GM23338 (cell line): Measurements from ENCODE around the gene SPATS1. TPM values are rescaled to one million over a fixed set of nuclear protein-coding genes. Genes with fewer than 3 reads are reported as not detected.

ENCODE experiments used
- ATAC-seq: fragments of 200-7000 bp; cut with Tn5 transposase; 3 replicates; pipeline ENCODE4 v1.9.1; 2020
- DNase-seq: peaks from one replicate; pipeline ENCODE4 v3.0.0-alpha.2; 2015; ENCODE audit warnings: low spot score
- H2AFZ ChIP-seq: fragments of 200-600 bp; sonication (generic); 2 replicates; pipeline ENCODE4 v1.8.0; 2016; ENCODE audit warnings: antibody characterized with exemption, mild to moderate bottlenecking, moderate library complexity
- H3F3A ChIP-seq: fragments of 200-600 bp; sonication (generic); replicated peaks from 2 replicates; pipeline ENCODE4 v1.8.0; 2017; ENCODE audit warnings: antibody characterized with exemption, mixed run types, low read depth
- H3K27ac ChIP-seq: fragments of 200-600 bp; sonication (generic); 2 replicates; pipeline ENCODE4 v1.6.1; 2016; ENCODE audit warnings: low read depth
- H3K27me3 ChIP-seq: fragments of 200-600 bp; sonication (generic); 2 replicates; pipeline ENCODE4 v1.8.0; 2016; ENCODE audit warnings: mild to moderate bottlenecking, mixed run types, moderate library complexity; ENCODE audit not compliant: insufficient read depth
- H3K36me3 ChIP-seq: fragments of 200-600 bp; sonication (generic); 2 replicates; pipeline ENCODE4 v1.8.0; 2016; ENCODE audit warnings: mild to moderate bottlenecking; ENCODE audit not compliant: insufficient read depth
- H3K4me1 ChIP-seq: fragments of 200-600 bp; sonication (generic); 2 replicates; pipeline ENCODE4 v1.8.0; 2016; ENCODE audit warnings: mild to moderate bottlenecking, moderate library complexity; ENCODE audit not compliant: insufficient read depth
- H3K4me2 ChIP-seq: fragments of 200-600 bp; sonication (generic); 2 replicates; pipeline ENCODE4 v1.7.1; 2017; ENCODE audit warnings: mixed run types
- H3K4me3 ChIP-seq: fragments of 200-600 bp; sonication (generic); 2 replicates; pipeline ENCODE4 v1.6.1; 2016; ENCODE audit warnings: mixed run types
- H3K79me2 ChIP-seq: fragments of 200-600 bp; sonication (generic); replicated peaks from 2 replicates; pipeline ENCODE4 v1.8.0; 2017; ENCODE audit warnings: mild to moderate bottlenecking; ENCODE audit not compliant: insufficient read depth
- H3K9me2 ChIP-seq: fragments of 200-600 bp; sonication (generic); 2 replicates; pipeline ENCODE4 v1.8.0; 2017; ENCODE audit not compliant: insufficient read depth
- H4K20me1 ChIP-seq: fragments of 200-600 bp; sonication (generic); replicated peaks from 2 replicates; pipeline ENCODE4 v1.8.0; 2017; ENCODE audit warnings: mild to moderate bottlenecking; ENCODE audit not compliant: insufficient read depth
- H3K27ac Mint-ChIP-seq: 2 replicates; pipeline ENCODE4 v1.8.0; 2020; ENCODE audit warnings: inconsistent platforms, mild to moderate bottlenecking, moderate library complexity, mixed read lengths
- H3K27me3 Mint-ChIP-seq: 3 replicates; pipeline ENCODE4 v1.8.0; 2022; ENCODE audit warnings: low read depth, mild to moderate bottlenecking, moderate library complexity, mixed read lengths, inconsistent platforms; ENCODE audit not compliant: insufficient read depth, poor library complexity
- H3K36me3 Mint-ChIP-seq: 3 replicates; pipeline ENCODE4 v1.8.0; 2021; ENCODE audit warnings: low read depth, mild to moderate bottlenecking, inconsistent platforms, moderate library complexity, mixed read lengths
- H3K4me1 Mint-ChIP-seq: 3 replicates; pipeline ENCODE4 v1.8.0; 2020; ENCODE audit warnings: mild to moderate bottlenecking, inconsistent platforms, mixed read lengths
- H3K4me3 Mint-ChIP-seq: 3 replicates; pipeline ENCODE4 v1.8.0; 2021; ENCODE audit warnings: moderate library complexity, mild to moderate bottlenecking, inconsistent platforms, mixed read lengths
- H3K9me3 Mint-ChIP-seq: 3 replicates; pipeline ENCODE4 v1.8.0; 2020; ENCODE audit warnings: moderate library complexity, mild to moderate bottlenecking, inconsistent platforms, mixed read lengths
- CREB1 ChIP-seq: fragments of 250-450 bp; sonication (Bioruptor Pico); IDR thresholded peaks from 2 replicates; pipeline ENCODE4 v1.5.0; 2020; ENCODE audit warnings: low read depth, mild to moderate bottlenecking, moderate library complexity
- POLR2AphosphoS5 ChIP-seq: IDR thresholded peaks from 2 replicates; pipeline ENCODE4 v1.6.1; 2016; ENCODE audit warnings: antibody characterized with exemption, low read depth
- polyA plus RNA-seq: library from polyadenylated mRNA; unstranded; fragments of >200 nt; fragmentation: Nextera tagmentation; extraction: Ambion mirVana; gene quantifications from 2 replicates; pipeline ENCODE4 v1.2.1, GENCODE V29; 2016
- total RNA-seq: library from RNA; depleted of rRNA; stranded (reverse); fragments of >200 nt; shearing (Covaris generic); gene quantifications from 2 replicates; pipeline ENCODE4 v1.2.3, GENCODE V29; 2014
- TF ChIP-seq, protein P1 (sequence below): fragments of 250-450 bp; sonication (Bioruptor Pico); IDR thresholded peaks from 2 replicates; pipeline ENCODE4 v1.5.0; 2020; ENCODE audit warnings: mild to moderate bottlenecking, moderate library complexity
- TF ChIP-seq, protein P2 (sequence below): IDR thresholded peaks from 2 replicates; pipeline ENCODE4 v1.6.1; 2016; ENCODE audit warnings: antibody characterized with exemption

The SPATS1 gene
- total and polyA plus RNA-seq, 2 experiments from 2014 or later = not detected

DNA sequence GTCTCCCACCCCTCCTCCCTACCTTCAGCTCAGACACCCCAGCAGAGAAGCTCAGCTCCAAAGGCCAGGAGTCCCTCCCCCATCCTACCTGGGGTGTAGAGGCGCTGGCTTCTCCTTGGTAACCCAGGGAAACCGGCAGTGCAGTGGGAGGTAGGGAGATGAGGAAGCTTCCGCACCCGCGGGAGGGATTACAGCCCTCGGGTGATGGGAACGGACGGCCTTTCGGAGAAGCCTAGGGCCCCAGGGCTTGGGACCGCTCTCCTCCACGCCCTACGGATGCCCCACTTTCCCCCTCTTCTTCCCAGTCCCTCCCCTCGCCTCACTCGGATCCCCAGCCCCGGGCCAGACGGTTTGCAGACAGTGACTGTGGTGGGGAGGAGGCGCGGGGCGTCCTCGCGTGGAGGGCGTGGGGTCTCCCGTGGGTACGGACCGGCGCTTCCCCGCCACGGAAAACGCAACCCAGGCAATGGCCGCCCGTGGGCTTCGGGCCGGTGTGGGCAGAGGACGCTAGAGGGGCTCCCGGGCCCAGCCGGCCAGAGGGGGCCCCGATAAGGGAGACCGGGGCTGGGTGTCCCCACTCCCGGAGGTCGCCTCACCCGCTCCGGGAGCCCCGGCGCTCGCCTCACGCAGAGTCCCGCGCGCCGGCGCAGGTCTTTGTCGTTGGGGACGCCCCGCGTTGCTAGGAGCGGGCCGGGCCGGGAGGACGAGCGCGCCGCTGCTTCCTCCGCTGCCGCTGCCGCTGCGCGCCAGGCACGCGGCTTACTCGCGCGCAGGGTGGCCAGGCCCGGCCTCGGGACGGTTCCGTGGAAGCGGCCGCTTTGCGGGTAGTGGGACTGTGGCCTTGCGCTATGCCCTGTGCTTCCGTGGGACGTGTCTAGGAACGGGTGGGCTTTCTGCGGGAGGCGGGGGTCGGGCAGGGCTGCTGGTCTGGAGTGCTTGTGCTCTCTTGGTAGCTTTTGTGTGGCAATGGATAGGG is 45.1 kb upstream of the SPATS1 start:
- ATAC-seq = peak; percentile 79

More for the DNA sequence above, 45.1 kb upstream of the SPATS1 start:
- peaks cover 31% of the 10 kb centered on the region for H3K27me3 ChIP-seq
- peak overlapping the region; percentile 90 for H3K4me3 ChIP-seq
- H3K4me3 Mint-ChIP-seq = peak overlapping the region; percentile 81
- H3K36me3 ChIP-seq = no peaks in the 10 kb centered on the region
- no peak overlapping the region for H3K27ac ChIP-seq
- 0 out of 2 replicates have a peak, but pooled peaks cover 3% of the 10 kb centered on the region for H4K20me1 ChIP-seq
- peaks cover 15% of the 10 kb centered on the region; the same call in 1 of the 2 replicates for H3F3A ChIP-seq
- peaks cover 31% of the 10 kb centered on the region for H3K36me3 Mint-ChIP-seq
- no peaks in the 10 kb centered on the region for H3K9me2 ChIP-seq
- H3K27me3 Mint-ChIP-seq = peaks cover 35% of the 10 kb centered on the region
- peak; percentile 82 for DNase-seq
- peaks cover 13% of the 10 kb centered on the region for H3K4me1 Mint-ChIP-seq
- H3K4me2 ChIP-seq = peak overlapping the region; percentile 91
- H3K79me2 ChIP-seq = no peaks in the 10 kb centered on the region
- H2AFZ ChIP-seq = peak overlapping the region; percentile 66
- no peaks in the 10 kb centered on the region; the same call in 1 of the 2 replicates for H3K4me1 ChIP-seq
- H3K9me3 Mint-ChIP-seq = no peaks in the 10 kb centered on the region; the same call in 2 of the 3 replicates
- H3K27ac Mint-ChIP-seq = no peak overlapping the region
- TF ChIP-seq CREB1 (peak; percentile 85), POLR2AphosphoS5 (peak; percentile 62)
- TF ChIP-seq, protein P1, sequence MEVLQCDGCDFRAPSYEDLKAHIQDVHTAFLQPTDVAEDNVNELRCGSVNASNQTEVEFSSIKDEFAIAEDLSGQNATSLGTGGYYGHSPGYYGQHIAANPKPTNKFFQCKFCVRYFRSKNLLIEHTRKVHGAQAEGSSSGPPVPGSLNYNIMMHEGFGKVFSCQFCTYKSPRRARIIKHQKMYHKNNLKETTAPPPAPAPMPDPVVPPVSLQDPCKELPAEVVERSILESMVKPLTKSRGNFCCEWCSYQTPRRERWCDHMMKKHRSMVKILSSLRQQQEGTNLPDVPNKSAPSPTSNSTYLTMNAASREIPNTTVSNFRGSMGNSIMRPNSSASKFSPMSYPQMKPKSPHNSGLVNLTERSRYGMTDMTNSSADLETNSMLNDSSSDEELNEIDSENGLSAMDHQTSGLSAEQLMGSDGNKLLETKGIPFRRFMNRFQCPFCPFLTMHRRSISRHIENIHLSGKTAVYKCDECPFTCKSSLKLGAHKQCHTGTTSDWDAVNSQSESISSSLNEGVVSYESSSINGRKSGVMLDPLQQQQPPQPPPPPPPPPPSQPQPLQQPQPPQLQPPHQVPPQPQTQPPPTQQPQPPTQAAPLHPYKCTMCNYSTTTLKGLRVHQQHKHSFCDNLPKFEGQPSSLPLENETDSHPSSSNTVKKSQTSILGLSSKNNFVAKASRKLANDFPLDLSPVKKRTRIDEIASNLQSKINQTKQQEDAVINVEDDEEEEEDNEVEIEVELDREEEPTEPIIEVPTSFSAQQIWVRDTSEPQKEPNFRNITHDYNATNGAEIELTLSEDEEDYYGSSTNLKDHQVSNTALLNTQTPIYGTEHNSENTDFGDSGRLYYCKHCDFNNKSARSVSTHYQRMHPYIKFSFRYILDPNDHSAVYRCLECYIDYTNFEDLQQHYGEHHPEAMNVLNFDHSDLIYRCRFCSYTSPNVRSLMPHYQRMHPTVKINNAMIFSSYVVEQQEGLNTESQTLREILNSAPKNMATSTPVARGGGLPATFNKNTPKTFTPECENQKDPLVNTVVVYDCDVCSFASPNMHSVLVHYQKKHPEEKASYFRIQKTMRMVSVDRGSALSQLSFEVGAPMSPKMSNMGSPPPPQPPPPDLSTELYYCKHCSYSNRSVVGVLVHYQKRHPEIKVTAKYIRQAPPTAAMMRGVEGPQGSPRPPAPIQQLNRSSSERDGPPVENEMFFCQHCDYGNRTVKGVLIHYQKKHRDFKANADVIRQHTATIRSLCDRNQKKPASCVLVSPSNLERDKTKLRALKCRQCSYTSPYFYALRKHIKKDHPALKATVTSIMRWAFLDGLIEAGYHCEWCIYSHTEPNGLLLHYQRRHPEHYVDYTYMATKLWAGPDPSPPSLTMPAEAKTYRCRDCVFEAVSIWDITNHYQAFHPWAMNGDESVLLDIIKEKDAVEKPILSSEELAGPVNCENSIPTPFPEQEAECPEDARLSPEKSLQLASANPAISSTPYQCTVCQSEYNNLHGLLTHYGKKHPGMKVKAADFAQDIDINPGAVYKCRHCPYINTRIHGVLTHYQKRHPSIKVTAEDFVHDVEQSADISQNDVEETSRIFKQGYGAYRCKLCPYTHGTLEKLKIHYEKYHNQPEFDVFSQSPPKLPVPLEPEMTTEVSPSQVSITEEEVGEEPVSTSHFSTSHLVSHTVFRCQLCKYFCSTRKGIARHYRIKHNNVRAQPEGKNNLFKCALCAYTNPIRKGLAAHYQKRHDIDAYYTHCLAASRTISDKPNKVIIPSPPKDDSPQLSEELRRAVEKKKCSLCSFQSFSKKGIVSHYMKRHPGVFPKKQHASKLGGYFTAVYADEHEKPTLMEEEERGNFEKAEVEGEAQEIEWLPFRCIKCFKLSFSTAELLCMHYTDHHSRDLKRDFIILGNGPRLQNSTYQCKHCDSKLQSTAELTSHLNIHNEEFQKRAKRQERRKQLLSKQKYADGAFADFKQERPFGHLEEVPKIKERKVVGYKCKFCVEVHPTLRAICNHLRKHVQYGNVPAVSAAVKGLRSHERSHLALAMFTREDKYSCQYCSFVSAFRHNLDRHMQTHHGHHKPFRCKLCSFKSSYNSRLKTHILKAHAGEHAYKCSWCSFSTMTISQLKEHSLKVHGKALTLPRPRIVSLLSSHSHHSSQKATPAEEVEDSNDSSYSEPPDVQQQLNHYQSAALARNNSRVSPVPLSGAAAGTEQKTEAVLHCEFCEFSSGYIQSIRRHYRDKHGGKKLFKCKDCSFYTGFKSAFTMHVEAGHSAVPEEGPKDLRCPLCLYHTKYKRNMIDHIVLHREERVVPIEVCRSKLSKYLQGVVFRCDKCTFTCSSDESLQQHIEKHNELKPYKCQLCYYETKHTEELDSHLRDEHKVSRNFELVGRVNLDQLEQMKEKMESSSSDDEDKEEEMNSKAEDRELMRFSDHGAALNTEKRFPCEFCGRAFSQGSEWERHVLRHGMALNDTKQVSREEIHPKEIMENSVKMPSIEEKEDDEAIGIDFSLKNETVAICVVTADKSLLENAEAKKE (CRISPR knock-in tag) = no peak
- TF ChIP-seq, protein P2, sequence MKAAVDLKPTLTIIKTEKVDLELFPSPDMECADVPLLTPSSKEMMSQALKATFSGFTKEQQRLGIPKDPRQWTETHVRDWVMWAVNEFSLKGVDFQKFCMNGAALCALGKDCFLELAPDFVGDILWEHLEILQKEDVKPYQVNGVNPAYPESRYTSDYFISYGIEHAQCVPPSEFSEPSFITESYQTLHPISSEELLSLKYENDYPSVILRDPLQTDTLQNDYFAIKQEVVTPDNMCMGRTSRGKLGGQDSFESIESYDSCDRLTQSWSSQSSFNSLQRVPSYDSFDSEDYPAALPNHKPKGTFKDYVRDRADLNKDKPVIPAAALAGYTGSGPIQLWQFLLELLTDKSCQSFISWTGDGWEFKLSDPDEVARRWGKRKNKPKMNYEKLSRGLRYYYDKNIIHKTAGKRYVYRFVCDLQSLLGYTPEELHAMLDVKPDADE = 0 out of 2 replicates have a peak, but pooled peaks have one; percentile 15
